ENCODE results near the gene NOVA2. TPM values are rescaled to one million over a fixed set of nuclear protein-coding genes. Genes with fewer than 3 reads are reported as not detected.

Gene NOVA2
- total RNA-seq, 4 donors from 2014 or later, result 0.41 to 2.2 (median 1.00) TPM; not detected in 1

- Histone ChIP-seq H3K27ac (no peak overlapping the region), H3K27me3 (no peaks in the 10 kb centered on the region), H3K4me1 (peaks cover 15 to 20% (median 18%) of the 10 kb centered on the region in 4 donors), H3K9me3 (no peaks in the 10 kb centered on the region), H3K4me3 (no peak overlapping the region), H3K36me3 (no peaks in the 10 kb centered on the region)
- 94 to 95% methylated on average over 4 of the region's 4 CpGs for WGBS, 2 donors (ENCODE audit: low coverage in 1 of 2)
- DNase-seq, result no peak
- intact Hi-C loops (cut with DNase I; ENCODE audit: low total_unique reads) (loop anchor here (5.0 kb wide), 1 partner anchor 908 kb away; no protein-coding TSS in a partner anchor), in situ Hi-C loops (cut with MboI; ENCODE audit: low pct_ligation_motif_present in 1 of 4, low pct_unique_long_range_greater_than_20kb in 1 of 4, low sequenced_read_pairs in 3 of 4) (no loop called here)
- no peak for TF ChIP-seq POLR2A (IDR thresholded peaks at IDR 0.05)
- no peak for TF ChIP-seq CTCF (IDR thresholded peaks at IDR 0.05)
- TF ChIP-seq EP300 (IDR thresholded peaks at IDR 0.05; ENCODE audit: low read depth), result no peak
- TF ChIP-seq POLR2AphosphoS5 (IDR thresholded peaks at IDR 0.05), result no peak
Observed at GRCh38 chr19:45998834-45999233, 25.2 kb upstream of the NOVA2 start.

DNA sequence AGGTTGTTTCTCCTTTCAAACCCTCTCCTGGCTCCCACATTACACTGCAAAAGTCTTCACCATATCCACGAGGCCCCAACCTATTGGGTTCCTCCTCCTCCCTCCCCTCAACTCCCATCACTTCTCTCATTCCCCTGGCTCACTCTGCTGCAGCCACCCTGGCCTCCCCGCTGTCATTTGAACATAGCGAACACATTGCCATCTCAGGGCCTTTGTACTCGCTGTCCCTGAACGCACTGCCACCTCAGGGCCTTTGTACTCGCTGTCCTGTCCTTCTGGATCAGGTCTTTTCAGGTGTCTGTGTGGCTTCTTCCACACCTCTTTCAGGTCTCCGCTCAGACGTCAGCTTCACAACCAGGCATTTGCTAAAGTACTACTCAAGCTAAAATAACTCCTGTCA lies 23.3 kb upstream of the NOVA2 start:
- no peaks in the 10 kb centered on the region for H3K9me3 ChIP-seq
- WGBS, 2 donors (ENCODE audit: low coverage in 1 of 2), result 91 to 93% methylated on average over 6 to 8 of the region's 8 CpGs
- no peaks in the 10 kb centered on the region for H3K27me3 ChIP-seq
- H3K4me3 ChIP-seq, result no peak overlapping the region
- no peaks in the 10 kb centered on the region for H3K36me3 ChIP-seq
- intact Hi-C loops (cut with DNase I; ENCODE audit: low total_unique reads) (loop anchor here (5.0 kb wide), 1 partner anchor 910 kb away; no protein-coding TSS in a partner anchor), in situ Hi-C loops (cut with MboI; ENCODE audit: low pct_ligation_motif_present in 1 of 4, low pct_unique_long_range_greater_than_20kb in 1 of 4, low sequenced_read_pairs in 3 of 4) (no loop called here)
- no peak for DNase-seq
- H3K4me1 ChIP-seq, result peaks cover 15 to 20% (median 18%) of the 10 kb centered on the region in 4 donors
- H3K27ac ChIP-seq, result no peak overlapping the region
- no peak for TF ChIP-seq POLR2AphosphoS5 (IDR thresholded peaks at IDR 0.05)
- no peak for TF ChIP-seq EP300 (IDR thresholded peaks at IDR 0.05; ENCODE audit: low read depth)
- no peak for TF ChIP-seq CTCF (IDR thresholded peaks at IDR 0.05)
- no peak for TF ChIP-seq POLR2A (IDR thresholded peaks at IDR 0.05)

GRCh38 chr19:45995715-45996385 lies 22.2 kb upstream of the NOVA2 start:
- 11 to 14% methylated on average over 13 of the region's 13 CpGs for WGBS, 2 donors (ENCODE audit: low coverage in 1 of 2)
- Histone ChIP-seq H3K36me3 (no peaks in the 10 kb centered on the region), H3K9me3 (no peaks in the 10 kb centered on the region), H3K4me1 (peaks cover 15 to 20% (median 16%) of the 10 kb centered on the region in 4 donors), H3K27ac (peak overlapping the region; percentile 76 to 92 (median 85)), H3K4me3 (peak overlapping the region; percentile 61 to 96 (median 78)), H3K27me3 (peaks cover under 1% of the 10 kb centered on the region)
- TF ChIP-seq POLR2A (IDR thresholded peaks at IDR 0.05), result no peak
- no peak for TF ChIP-seq EP300 (IDR thresholded peaks at IDR 0.05; ENCODE audit: low read depth)
- TF ChIP-seq CTCF (IDR thresholded peaks at IDR 0.05), result no peak
- TF ChIP-seq POLR2AphosphoS5 (IDR thresholded peaks at IDR 0.05), result no peak
- intact Hi-C loops (cut with DNase I; ENCODE audit: low total_unique reads) (loop anchor here (5.0 kb wide), 1 partner anchor 911 kb away; no protein-coding TSS in a partner anchor), in situ Hi-C loops (cut with MboI; ENCODE audit: low pct_ligation_motif_present in 1 of 4, low pct_unique_long_range_greater_than_20kb in 1 of 4, low sequenced_read_pairs in 3 of 4) (no loop called here)
- no peak for DNase-seq

DNA sequence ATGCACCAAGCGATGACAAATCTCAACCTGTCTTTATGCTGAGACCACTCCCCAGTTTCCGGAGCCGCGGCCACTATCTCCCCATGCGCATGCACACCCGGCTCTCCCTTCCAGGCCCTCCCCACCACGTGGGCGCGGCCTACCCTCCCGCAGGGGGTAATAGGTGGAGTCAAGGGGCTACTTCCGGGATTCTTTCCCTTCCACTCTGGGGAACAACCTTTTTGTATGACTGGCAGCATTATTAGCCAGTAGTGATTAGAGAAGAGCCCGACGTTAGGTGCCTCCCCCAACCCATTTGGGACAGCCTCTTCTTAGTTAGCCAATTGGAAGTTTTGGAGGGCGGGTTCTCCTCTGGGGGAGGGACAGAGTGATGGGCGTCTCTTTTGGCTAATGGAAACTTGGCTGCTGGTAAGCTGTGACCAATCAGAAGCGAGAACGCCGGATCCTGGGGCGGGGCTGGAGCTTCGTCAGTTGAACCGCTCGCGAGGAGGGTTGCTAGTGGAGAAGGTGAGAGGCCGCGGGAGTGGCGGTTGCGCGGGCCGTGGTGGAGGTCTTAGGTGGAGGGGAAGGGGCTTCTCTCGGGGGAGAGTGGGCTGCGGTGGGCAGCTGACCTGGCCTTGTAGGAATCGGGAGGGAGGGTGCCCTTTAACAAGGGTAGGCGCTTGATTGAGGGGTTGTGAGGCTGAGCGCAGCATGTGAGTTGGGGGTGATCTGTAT lies 21.5 kb upstream of the NOVA2 start, which contains the start of gene CCDC61:
TSS of gene CCDC61 (plus strand) at position 470 of the 717 bp plus-strand sequence. CDS start 7,552 bp downstream, outside the sequence.
- H3K27ac ChIP-seq, result peak within 1 kb of the TSS; percentile 76 to 92 (median 85)
- no peaks in the 10 kb centered on the region for H3K36me3 ChIP-seq
- in situ Hi-C loops (cut with MboI; ENCODE audit: low pct_ligation_motif_present in 1 of 4, low pct_unique_long_range_greater_than_20kb in 1 of 4, low sequenced_read_pairs in 3 of 4) (no loop called here), intact Hi-C loops (cut with DNase I; ENCODE audit: low total_unique reads) (loop anchor here (5.0 kb wide), 1 partner anchor 912 kb away; no protein-coding TSS in a partner anchor)
- peak; percentile 97 for DNase-seq
- H3K27me3 ChIP-seq, result peaks cover 8% of the 10 kb centered on the region
- TF ChIP-seq POLR2A (IDR thresholded peaks at IDR 0.05), result peak; percentile 93
- TF ChIP-seq POLR2AphosphoS5 (IDR thresholded peaks at IDR 0.05), result peak; percentile 84 to 90 (median 89)
- no peak for TF ChIP-seq EP300 (IDR thresholded peaks at IDR 0.05; ENCODE audit: low read depth)
- 0% methylated on average over 2 to 34 of the region's 34 CpGs for WGBS, 2 donors (ENCODE audit: low coverage in 1 of 2)
- H3K4me1 ChIP-seq, result peaks cover 9 to 14% (median 10%) of the 10 kb centered on the region in 4 donors
- H3K4me3 ChIP-seq, result peak within 1 kb of the TSS; percentile 61 to 96 (median 78)
- no peaks in the 10 kb centered on the region for H3K9me3 ChIP-seq

Measured in transverse colon (tissue), 4 donors.